IMR-90 (cell line): ENCODE data around the gene TOMM34. TPM values are rescaled to one million over a fixed set of nuclear protein-coding genes. Genes with fewer than 3 reads are reported as not detected.

Experiments used
- ATAC-seq: fragments of 200-7000 bp; cut with Tn5 transposase; 2 replicates; pipeline ENCODE4 v1.9.1; 2020; ENCODE audit warnings: low read depth, mild to moderate bottlenecking, moderate library complexity
- BruUV-seq: library from RNA; stranded (reverse); fragments of 400-500 nt; replicated peaks from 2 replicates; lab custom pipeline; 2021; lab: Mats Ljungman, UMichigan
- CTCF ChIA-PET: fragments of 300-600 bp; formaldehyde crosslinking; extraction: SDS; loops from one replicate; lab custom pipeline; 2021; ENCODE audit warnings: antibody characterized with exemption; lab: Yijun Ruan, JAX
- POLR2A ChIA-PET: fragments of 300-600 bp; sonication (Branson Sonifier 250); formaldehyde crosslinking; loops from one replicate; lab custom pipeline; 2022; ENCODE audit warnings: antibody characterized with exemption; ENCODE audit not compliant: unreplicated experiment; lab: Charles Lee
- DNase-seq: peaks from one replicate; pipeline ENCODE4 v3.0.0; 2013
- H2AFZ ChIP-seq: replicated peaks from 2 replicates; pipeline ENCODE3; 2013; ENCODE audit warnings: low read length, mild to moderate bottlenecking; ENCODE audit not compliant: poor library complexity
- H2AK5ac ChIP-seq: 2 replicates; pipeline ENCODE4 v1.6.1; 2013; ENCODE audit warnings: low read depth, low read length, inconsistent platforms
- H2AK9ac ChIP-seq: replicated peaks from 2 replicates; pipeline ENCODE3; 2013; ENCODE audit warnings: mild to moderate bottlenecking, low read depth, low read length, moderate library complexity; ENCODE audit not compliant: poor library complexity
- H2BK120ac ChIP-seq: 2 replicates; pipeline ENCODE4 v1.6.1; 2013; ENCODE audit warnings: low read depth, low read length, inconsistent platforms
- H2BK15ac ChIP-seq: 3 replicates; pipeline ENCODE4 v1.6.1; 2013; ENCODE audit warnings: low read depth, low read length, inconsistent platforms
- H2BK20ac ChIP-seq: 2 replicates; pipeline ENCODE4 v1.6.1; 2013; ENCODE audit warnings: low read depth, mild to moderate bottlenecking, inconsistent platforms, low read length, moderate library complexity
- H2BK5ac ChIP-seq: 2 replicates; pipeline ENCODE4 v1.6.1; 2013; ENCODE audit warnings: mild to moderate bottlenecking, low read depth, low read length, inconsistent platforms; ENCODE audit not compliant: poor library complexity, severe bottlenecking
- H3K14ac ChIP-seq: replicated peaks from 2 replicates; pipeline ENCODE4 v1.6.1; 2013; ENCODE audit warnings: low read depth, low read length, inconsistent platforms
- H3K18ac ChIP-seq: 2 replicates; pipeline ENCODE4 v1.6.1; 2013; ENCODE audit warnings: low read depth, low read length, control low read depth
- H3K23ac ChIP-seq: 2 replicates; pipeline ENCODE4 v1.6.1; 2013; ENCODE audit warnings: low read depth, low read length, inconsistent platforms
- H3K27ac ChIP-seq: 2 replicates; pipeline ENCODE4 v1.5.1; 2013; ENCODE audit warnings: mild to moderate bottlenecking, control low read depth, low read length; ENCODE audit not compliant: insufficient read depth
- H3K27me3 ChIP-seq: 2 replicates; pipeline ENCODE4 v1.6.1; 2013; ENCODE audit warnings: low read length; ENCODE audit not compliant: control insufficient read depth, insufficient read depth
- H3K36me3 ChIP-seq: 2 replicates; pipeline ENCODE4 v1.6.1; 2013; ENCODE audit warnings: low read length, mixed read lengths; ENCODE audit not compliant: control insufficient read depth, insufficient read depth
- H3K4ac ChIP-seq: 2 replicates; pipeline ENCODE4 v1.6.1; 2013; ENCODE audit warnings: low read depth, low read length, inconsistent platforms
- H3K4me1 ChIP-seq: 2 replicates; pipeline ENCODE4 v1.6.1; 2013; ENCODE audit warnings: low read length, mixed read lengths; ENCODE audit not compliant: control insufficient read depth, insufficient read depth
- H3K4me2 ChIP-seq: 2 replicates; pipeline ENCODE4 v1.6.1; 2013; ENCODE audit warnings: low read depth, mild to moderate bottlenecking, control low read depth, low read length, moderate library complexity
- H3K4me3 ChIP-seq: 2 replicates; pipeline ENCODE4 v1.5.1; 2013; ENCODE audit warnings: low read depth, mild to moderate bottlenecking, control low read depth, low read length, moderate library complexity; ENCODE audit not compliant: insufficient read depth
- H3K56ac ChIP-seq: 2 replicates; pipeline ENCODE4 v1.6.1; 2013; ENCODE audit warnings: low read length, inconsistent platforms; ENCODE audit not compliant: insufficient read depth; ENCODE audit errors: extremely low read depth
- H3K79me1 ChIP-seq, 2 experiments: 2 replicates each; pipeline ENCODE4 v1.6.1; 2013; ENCODE audit warnings: low read length in 2 of 2, inconsistent platforms in 1 of 2, low read depth in 1 of 2
- H3K9ac ChIP-seq: 2 replicates; pipeline ENCODE4 v1.6.1; 2013; ENCODE audit warnings: low read depth, low read length, control low read depth
- H3K9me1 ChIP-seq: 2 replicates; pipeline ENCODE4 v1.6.1; 2013; ENCODE audit warnings: low read length, inconsistent platforms; ENCODE audit not compliant: insufficient read depth
- H3K9me3 ChIP-seq: 2 replicates; pipeline ENCODE4 v1.6.1; 2013; ENCODE audit warnings: low read length; ENCODE audit not compliant: control insufficient read depth, insufficient read depth
- H4K20me1 ChIP-seq: 2 replicates; pipeline ENCODE4 v1.6.1; 2013; ENCODE audit warnings: low read length, inconsistent platforms; ENCODE audit not compliant: insufficient read depth
- H4K5ac ChIP-seq: 2 replicates; pipeline ENCODE4 v1.6.1; 2013; ENCODE audit warnings: mild to moderate bottlenecking, low read depth, low read length, control low read depth
- H4K8ac ChIP-seq, 2 experiments: 2 replicates each; pipeline ENCODE4 v1.6.1; 2013; ENCODE audit warnings: low read depth in 2 of 2, low read length in 2 of 2, control low read depth in 1 of 2, inconsistent platforms in 1 of 2
- H4K91ac ChIP-seq: 2 replicates; pipeline ENCODE4 v1.6.1; 2013; ENCODE audit warnings: low read depth, low read length, inconsistent platforms; ENCODE audit not compliant: insufficient read depth
- BHLHE40 ChIP-seq: fragments of 150-350 bp; IDR thresholded peaks from 2 replicates; pipeline ENCODE4 v1.6.1; 2016; ENCODE audit warnings: mild to moderate bottlenecking, low read depth, low read length
- CEBPB ChIP-seq: IDR thresholded peaks from 2 replicates; pipeline ENCODE4 v1.6.1; 2012; ENCODE audit warnings: low read depth, low read length, improper control_type of control experiment
- CHD1 ChIP-seq: IDR thresholded peaks from 2 replicates; pipeline ENCODE4 v1.6.1; 2012; ENCODE audit warnings: low read depth, low read length, improper control_type of control experiment
- ELK1 ChIP-seq: fragments of 150-350 bp; IDR thresholded peaks from 2 replicates; pipeline ENCODE4 v1.6.1; 2016; ENCODE audit warnings: low read depth, mild to moderate bottlenecking, low read length, moderate library complexity, borderline replicate concordance
- FOS ChIP-seq: fragments of 150-350 bp; IDR thresholded peaks from 2 replicates; pipeline ENCODE4 v1.6.1; 2016; ENCODE audit warnings: low read depth, low read length
- MAFK ChIP-seq: IDR thresholded peaks from 2 replicates; pipeline ENCODE4 v1.6.1; 2012; ENCODE audit warnings: low read depth, low read length, improper control_type of control experiment
- MAZ ChIP-seq: IDR thresholded peaks from 2 replicates; pipeline ENCODE4 v1.6.1; 2012; ENCODE audit warnings: low read depth, mild to moderate bottlenecking, low read length, improper control_type of control experiment, moderate library complexity, borderline replicate concordance
- MXI1 ChIP-seq: IDR thresholded peaks from 2 replicates; pipeline ENCODE4 v1.6.1; 2012; ENCODE audit warnings: low read depth, mild to moderate bottlenecking, low read length, moderate library complexity, borderline replicate concordance
- NFE2L2 ChIP-seq: fragments of 150-350 bp; IDR thresholded peaks from 2 replicates; pipeline ENCODE4 v1.6.1; 2016; ENCODE audit warnings: low read depth, mild to moderate bottlenecking, low read length
- POLR2A ChIP-seq: IDR thresholded peaks from 2 replicates; pipeline ENCODE4 v1.6.1; 2012; ENCODE audit warnings: mild to moderate bottlenecking, low read depth, low read length
- RAD21 ChIP-seq: IDR thresholded peaks from 2 replicates; pipeline ENCODE4 v1.6.1; 2012; ENCODE audit warnings: low read length, improper control_type of control experiment
- RCOR1 ChIP-seq: IDR thresholded peaks from 2 replicates; pipeline ENCODE4 v1.6.1; 2012; ENCODE audit warnings: mild to moderate bottlenecking, low read length, improper control_type of control experiment; ENCODE audit not compliant: insufficient replicate concordance
- RFX5 ChIP-seq: IDR thresholded peaks from 2 replicates; pipeline ENCODE4 v1.8.0; 2012; ENCODE audit warnings: low read depth, mild to moderate bottlenecking, low read length, moderate library complexity
- SMC3 ChIP-seq: fragments of 150-350 bp; IDR thresholded peaks from 2 replicates; pipeline ENCODE4 v1.6.1; 2016; ENCODE audit warnings: low read depth, mild to moderate bottlenecking, antibody characterized with exemption, low read length, moderate library complexity
- WGBS, 2 experiments: methylation state at CpG; one replicate each; pipeline versions ENCODE4 v1.1.5 to v1.1.7; 2013; ENCODE audit warnings: missing lambda C conversion rate in 2 of 2; ENCODE audit not compliant: insufficient read length in 1 of 2; ENCODE audit errors: extremely low coverage in 2 of 2; 5-methylcytosine and 5-hydroxymethylcytosine counted together
- dilution Hi-C: fragments of 300-500 bp; cut with HindIII; formaldehyde crosslinking; loops from one replicate; pipeline ENCODE4 v1.14.3; 2018; ENCODE audit warnings: low sequenced_read_pairs; ENCODE audit not compliant: unreplicated experiment
- in situ Hi-C: fragments of 300-500 bp; cut with MboI; formaldehyde crosslinking; loops from 3 replicates; pipeline ENCODE4 v1.14.3; 2019; ENCODE audit warnings: low sequenced_read_pairs, inconsistent platforms, mixed read lengths
- intact Hi-C: fragments of 100-400 bp; cut with micrococcal nuclease; formaldehyde crosslinking; loops from 2 replicates; pipeline ENCODE4 v1.10.0; 2022
- polyA plus RNA-seq, 3 experiments: library from polyadenylated mRNA; depleted of rRNA; stranded (reverse); fragments of >200 nt; gene quantifications; 2 replicates each; pipeline ENCODE4 v1.2.3, GENCODE V29; 2012; ENCODE audit warnings: low replicate concordance in 1 of 3
- total RNA-seq: library from RNA; depleted of rRNA; stranded (reverse); fragments of >200 nt; gene quantifications from 2 replicates; pipeline ENCODE4 v1.2.3, GENCODE V29; 2012
- TF ChIP-seq, protein P1 (sequence below): fragments of 150-350 bp; IDR thresholded peaks from 2 replicates; pipeline ENCODE4 v1.6.1; 2017; ENCODE audit warnings: mild to moderate bottlenecking, antibody characterized with exemption, low read length, low read depth
- TF ChIP-seq, protein P2 (sequence below): conservative IDR thresholded peaks from 2 replicates; pipeline ENCODE4 v1.5.1; 2012; ENCODE audit warnings: mild to moderate bottlenecking, low read depth, low read length, improper control_type of control experiment

The TOMM34 gene
- total and polyA plus RNA-seq, 2 of the 4 experiments (the other 2 are of a cell fraction), result 97.5 to 101 TPM

DNA sequence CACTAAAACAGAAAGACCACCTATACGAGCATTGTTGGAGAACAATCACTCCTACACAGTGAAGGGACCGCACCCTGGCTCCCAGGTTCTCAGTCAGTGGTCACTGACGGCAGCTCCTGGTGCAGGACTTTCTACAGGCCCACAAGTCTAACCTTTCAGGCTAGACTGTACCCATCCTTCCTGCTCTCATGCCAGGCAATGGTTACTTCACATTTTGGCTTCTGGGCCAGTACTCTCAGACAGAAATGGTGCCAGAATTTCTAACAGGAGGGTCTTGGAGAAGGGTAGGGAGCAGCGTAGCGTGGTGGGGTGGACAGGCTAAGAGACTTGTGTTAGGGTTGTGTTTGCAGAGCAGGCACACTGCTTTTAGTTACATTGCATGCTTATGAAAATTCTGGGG lies 12.1 kb downstream of the TOMM34 start:
- dilution Hi-C loops (no loop called here), in situ Hi-C loops (no loop called here), intact Hi-C loops (no loop called here)
- Histone ChIP-seq H2AK9ac (no peak overlapping the region), H3K4ac (no peak overlapping the region), H4K91ac (no peak overlapping the region), H3K4me1 (peaks cover 2% of the 10 kb centered on the region; the same call in 1 of the 2 replicates), H3K18ac (no peak overlapping the region), H2BK5ac (no peak overlapping the region), H2BK120ac (no peak overlapping the region), H3K56ac (no peak overlapping the region), H3K14ac (no peak overlapping the region), H3K23ac (no peak overlapping the region), H3K9me1 (no peaks in the 10 kb centered on the region), H2BK15ac (no peak overlapping the region), H3K4me2 (no peak overlapping the region), H3K27ac (no peak overlapping the region), H3K9me3 (no peaks in the 10 kb centered on the region), H4K8ac (no peak overlapping the region), H3K79me1 (peaks cover 5 to 16% of the 10 kb centered on the region in 2 experiments; a peak in 3 of 4 replicates), H3K4me3 (no peak overlapping the region), H3K27me3 (no peaks in the 10 kb centered on the region), H3K36me3 (peaks cover 47% of the 10 kb centered on the region), H2AFZ (no peak overlapping the region), H2BK20ac (no peak overlapping the region), H2AK5ac (no peak overlapping the region), H4K20me1 (no peaks in the 10 kb centered on the region), H3K9ac (no peak overlapping the region), H4K5ac (no peak overlapping the region)
- 100% methylated on average over 2 of the region's 5 CpGs; no CpG with 5 or more reads in 1 of the 2 experiments for WGBS, 2 experiments
- TF ChIP-seq RCOR1 (no peak), BHLHE40 (no peak), CEBPB (no peak), MXI1 (no peak), CHD1 (no peak), NFE2L2 (no peak), MAZ (no peak), ELK1 (no peak), RFX5 (no peak), MAFK (no peak), FOS (no peak), POLR2A (no peak), SMC3 (no peak), RAD21 (no peak)
- TF ChIP-seq, protein P1, sequence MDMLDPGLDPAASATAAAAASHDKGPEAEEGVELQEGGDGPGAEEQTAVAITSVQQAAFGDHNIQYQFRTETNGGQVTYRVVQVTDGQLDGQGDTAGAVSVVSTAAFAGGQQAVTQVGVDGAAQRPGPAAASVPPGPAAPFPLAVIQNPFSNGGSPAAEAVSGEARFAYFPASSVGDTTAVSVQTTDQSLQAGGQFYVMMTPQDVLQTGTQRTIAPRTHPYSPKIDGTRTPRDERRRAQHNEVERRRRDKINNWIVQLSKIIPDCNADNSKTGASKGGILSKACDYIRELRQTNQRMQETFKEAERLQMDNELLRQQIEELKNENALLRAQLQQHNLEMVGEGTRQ, result no peak
- TF ChIP-seq, protein P2, sequence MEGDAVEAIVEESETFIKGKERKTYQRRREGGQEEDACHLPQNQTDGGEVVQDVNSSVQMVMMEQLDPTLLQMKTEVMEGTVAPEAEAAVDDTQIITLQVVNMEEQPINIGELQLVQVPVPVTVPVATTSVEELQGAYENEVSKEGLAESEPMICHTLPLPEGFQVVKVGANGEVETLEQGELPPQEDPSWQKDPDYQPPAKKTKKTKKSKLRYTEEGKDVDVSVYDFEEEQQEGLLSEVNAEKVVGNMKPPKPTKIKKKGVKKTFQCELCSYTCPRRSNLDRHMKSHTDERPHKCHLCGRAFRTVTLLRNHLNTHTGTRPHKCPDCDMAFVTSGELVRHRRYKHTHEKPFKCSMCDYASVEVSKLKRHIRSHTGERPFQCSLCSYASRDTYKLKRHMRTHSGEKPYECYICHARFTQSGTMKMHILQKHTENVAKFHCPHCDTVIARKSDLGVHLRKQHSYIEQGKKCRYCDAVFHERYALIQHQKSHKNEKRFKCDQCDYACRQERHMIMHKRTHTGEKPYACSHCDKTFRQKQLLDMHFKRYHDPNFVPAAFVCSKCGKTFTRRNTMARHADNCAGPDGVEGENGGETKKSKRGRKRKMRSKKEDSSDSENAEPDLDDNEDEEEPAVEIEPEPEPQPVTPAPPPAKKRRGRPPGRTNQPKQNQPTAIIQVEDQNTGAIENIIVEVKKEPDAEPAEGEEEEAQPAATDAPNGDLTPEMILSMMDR, result no peak
- DNase-seq (no peak), ATAC-seq (no peak)
- POLR2A ChIA-PET, result no interaction called here
- BruUV-seq, result no TSS peak
- CTCF ChIA-PET, result no interaction called here
